IMR-90 (cell line): ENCODE results near the gene TSSC4. TPM values are rescaled to one million over a fixed set of nuclear protein-coding genes. Genes with fewer than 3 reads are reported as not detected.

Experiments
- ATAC-seq: fragments of 200-7000 bp; cut with Tn5 transposase; 2 replicates; pipeline ENCODE4 v1.9.1; 2020; ENCODE audit warnings: low read depth, mild to moderate bottlenecking, moderate library complexity
- BruUV-seq: library from RNA; stranded (reverse); fragments of 400-500 nt; replicated peaks from 2 replicates; lab custom pipeline; 2021; lab: Mats Ljungman, UMichigan
- CTCF ChIA-PET: fragments of 300-600 bp; formaldehyde crosslinking; extraction: SDS; loops from one replicate; lab custom pipeline; 2021; ENCODE audit warnings: antibody characterized with exemption; lab: Yijun Ruan, JAX
- POLR2A ChIA-PET: fragments of 300-600 bp; sonication (Branson Sonifier 250); formaldehyde crosslinking; loops from one replicate; lab custom pipeline; 2022; ENCODE audit warnings: antibody characterized with exemption; ENCODE audit not compliant: unreplicated experiment; lab: Charles Lee
- DNase-seq: peaks from one replicate; pipeline ENCODE4 v3.0.0; 2013
- H2AFZ ChIP-seq: replicated peaks from 2 replicates; pipeline ENCODE3; 2013; ENCODE audit warnings: low read length, mild to moderate bottlenecking; ENCODE audit not compliant: poor library complexity
- H2AK5ac ChIP-seq: 2 replicates; pipeline ENCODE4 v1.6.1; 2013; ENCODE audit warnings: low read depth, low read length, inconsistent platforms
- H2AK9ac ChIP-seq: replicated peaks from 2 replicates; pipeline ENCODE3; 2013; ENCODE audit warnings: mild to moderate bottlenecking, low read depth, low read length, moderate library complexity; ENCODE audit not compliant: poor library complexity
- H2BK120ac ChIP-seq: 2 replicates; pipeline ENCODE4 v1.6.1; 2013; ENCODE audit warnings: low read depth, low read length, inconsistent platforms
- H2BK15ac ChIP-seq: 3 replicates; pipeline ENCODE4 v1.6.1; 2013; ENCODE audit warnings: low read depth, low read length, inconsistent platforms
- H2BK20ac ChIP-seq: 2 replicates; pipeline ENCODE4 v1.6.1; 2013; ENCODE audit warnings: low read depth, mild to moderate bottlenecking, inconsistent platforms, low read length, moderate library complexity
- H2BK5ac ChIP-seq: 2 replicates; pipeline ENCODE4 v1.6.1; 2013; ENCODE audit warnings: mild to moderate bottlenecking, low read depth, low read length, inconsistent platforms; ENCODE audit not compliant: poor library complexity, severe bottlenecking
- H3K14ac ChIP-seq: replicated peaks from 2 replicates; pipeline ENCODE4 v1.6.1; 2013; ENCODE audit warnings: low read depth, low read length, inconsistent platforms
- H3K18ac ChIP-seq: 2 replicates; pipeline ENCODE4 v1.6.1; 2013; ENCODE audit warnings: low read depth, low read length, control low read depth
- H3K23ac ChIP-seq: 2 replicates; pipeline ENCODE4 v1.6.1; 2013; ENCODE audit warnings: low read depth, low read length, inconsistent platforms
- H3K27ac ChIP-seq: 2 replicates; pipeline ENCODE4 v1.5.1; 2013; ENCODE audit warnings: mild to moderate bottlenecking, control low read depth, low read length; ENCODE audit not compliant: insufficient read depth
- H3K27me3 ChIP-seq: 2 replicates; pipeline ENCODE4 v1.6.1; 2013; ENCODE audit warnings: low read length; ENCODE audit not compliant: control insufficient read depth, insufficient read depth
- H3K36me3 ChIP-seq: 2 replicates; pipeline ENCODE4 v1.6.1; 2013; ENCODE audit warnings: low read length, mixed read lengths; ENCODE audit not compliant: control insufficient read depth, insufficient read depth
- H3K4ac ChIP-seq: 2 replicates; pipeline ENCODE4 v1.6.1; 2013; ENCODE audit warnings: low read depth, low read length, inconsistent platforms
- H3K4me1 ChIP-seq: 2 replicates; pipeline ENCODE4 v1.6.1; 2013; ENCODE audit warnings: low read length, mixed read lengths; ENCODE audit not compliant: control insufficient read depth, insufficient read depth
- H3K4me2 ChIP-seq: 2 replicates; pipeline ENCODE4 v1.6.1; 2013; ENCODE audit warnings: low read depth, mild to moderate bottlenecking, control low read depth, low read length, moderate library complexity
- H3K4me3 ChIP-seq: 2 replicates; pipeline ENCODE4 v1.5.1; 2013; ENCODE audit warnings: low read depth, mild to moderate bottlenecking, control low read depth, low read length, moderate library complexity; ENCODE audit not compliant: insufficient read depth
- H3K56ac ChIP-seq: 2 replicates; pipeline ENCODE4 v1.6.1; 2013; ENCODE audit warnings: low read length, inconsistent platforms; ENCODE audit not compliant: insufficient read depth; ENCODE audit errors: extremely low read depth
- H3K79me1 ChIP-seq, 2 experiments: 2 replicates each; pipeline ENCODE4 v1.6.1; 2013; ENCODE audit warnings: low read length in 2 of 2, inconsistent platforms in 1 of 2, low read depth in 1 of 2
- H3K9ac ChIP-seq: 2 replicates; pipeline ENCODE4 v1.6.1; 2013; ENCODE audit warnings: low read depth, low read length, control low read depth
- H3K9me1 ChIP-seq: 2 replicates; pipeline ENCODE4 v1.6.1; 2013; ENCODE audit warnings: low read length, inconsistent platforms; ENCODE audit not compliant: insufficient read depth
- H3K9me3 ChIP-seq: 2 replicates; pipeline ENCODE4 v1.6.1; 2013; ENCODE audit warnings: low read length; ENCODE audit not compliant: control insufficient read depth, insufficient read depth
- H4K20me1 ChIP-seq: 2 replicates; pipeline ENCODE4 v1.6.1; 2013; ENCODE audit warnings: low read length, inconsistent platforms; ENCODE audit not compliant: insufficient read depth
- H4K5ac ChIP-seq: 2 replicates; pipeline ENCODE4 v1.6.1; 2013; ENCODE audit warnings: mild to moderate bottlenecking, low read depth, low read length, control low read depth
- H4K8ac ChIP-seq, 2 experiments: 2 replicates each; pipeline ENCODE4 v1.6.1; 2013; ENCODE audit warnings: low read depth in 2 of 2, low read length in 2 of 2, control low read depth in 1 of 2, inconsistent platforms in 1 of 2
- H4K91ac ChIP-seq: 2 replicates; pipeline ENCODE4 v1.6.1; 2013; ENCODE audit warnings: low read depth, low read length, inconsistent platforms; ENCODE audit not compliant: insufficient read depth
- CEBPB ChIP-seq: IDR thresholded peaks from 2 replicates; pipeline ENCODE4 v1.6.1; 2012; ENCODE audit warnings: low read depth, low read length, improper control_type of control experiment
- CHD1 ChIP-seq: IDR thresholded peaks from 2 replicates; pipeline ENCODE4 v1.6.1; 2012; ENCODE audit warnings: low read depth, low read length, improper control_type of control experiment
- RAD21 ChIP-seq: IDR thresholded peaks from 2 replicates; pipeline ENCODE4 v1.6.1; 2012; ENCODE audit warnings: low read length, improper control_type of control experiment
- SMC3 ChIP-seq: fragments of 150-350 bp; IDR thresholded peaks from 2 replicates; pipeline ENCODE4 v1.6.1; 2016; ENCODE audit warnings: low read depth, mild to moderate bottlenecking, antibody characterized with exemption, low read length, moderate library complexity
- WGBS, 2 experiments: methylation state at CpG; one replicate each; pipeline versions ENCODE4 v1.1.5 to v1.1.7; 2013; ENCODE audit warnings: missing lambda C conversion rate in 2 of 2; ENCODE audit not compliant: insufficient read length in 1 of 2; ENCODE audit errors: extremely low coverage in 2 of 2; 5-methylcytosine and 5-hydroxymethylcytosine counted together
- dilution Hi-C: fragments of 300-500 bp; cut with HindIII; formaldehyde crosslinking; loops from one replicate; pipeline ENCODE4 v1.14.3; 2018; ENCODE audit warnings: low sequenced_read_pairs; ENCODE audit not compliant: unreplicated experiment
- in situ Hi-C: fragments of 300-500 bp; cut with MboI; formaldehyde crosslinking; loops from 3 replicates; pipeline ENCODE4 v1.14.3; 2019; ENCODE audit warnings: low sequenced_read_pairs, inconsistent platforms, mixed read lengths
- intact Hi-C: fragments of 100-400 bp; cut with micrococcal nuclease; formaldehyde crosslinking; loops from 2 replicates; pipeline ENCODE4 v1.10.0; 2022
- polyA plus RNA-seq, 3 experiments: library from polyadenylated mRNA; depleted of rRNA; stranded (reverse); fragments of >200 nt; gene quantifications; 2 replicates each; pipeline ENCODE4 v1.2.3, GENCODE V29; 2012; ENCODE audit warnings: low replicate concordance in 1 of 3
- total RNA-seq: library from RNA; depleted of rRNA; stranded (reverse); fragments of >200 nt; gene quantifications from 2 replicates; pipeline ENCODE4 v1.2.3, GENCODE V29; 2012
- TF ChIP-seq, protein P1 (sequence below): fragments of 150-350 bp; IDR thresholded peaks from 2 replicates; pipeline ENCODE4 v1.6.1; 2016; ENCODE audit warnings: low read depth, mild to moderate bottlenecking, low read length, moderate library complexity, borderline replicate concordance

TSSC4 gene
- total and polyA plus RNA-seq, 2 of the 4 experiments (the other 2 are of a cell fraction) = 34.9 to 40.0 TPM

DNA sequence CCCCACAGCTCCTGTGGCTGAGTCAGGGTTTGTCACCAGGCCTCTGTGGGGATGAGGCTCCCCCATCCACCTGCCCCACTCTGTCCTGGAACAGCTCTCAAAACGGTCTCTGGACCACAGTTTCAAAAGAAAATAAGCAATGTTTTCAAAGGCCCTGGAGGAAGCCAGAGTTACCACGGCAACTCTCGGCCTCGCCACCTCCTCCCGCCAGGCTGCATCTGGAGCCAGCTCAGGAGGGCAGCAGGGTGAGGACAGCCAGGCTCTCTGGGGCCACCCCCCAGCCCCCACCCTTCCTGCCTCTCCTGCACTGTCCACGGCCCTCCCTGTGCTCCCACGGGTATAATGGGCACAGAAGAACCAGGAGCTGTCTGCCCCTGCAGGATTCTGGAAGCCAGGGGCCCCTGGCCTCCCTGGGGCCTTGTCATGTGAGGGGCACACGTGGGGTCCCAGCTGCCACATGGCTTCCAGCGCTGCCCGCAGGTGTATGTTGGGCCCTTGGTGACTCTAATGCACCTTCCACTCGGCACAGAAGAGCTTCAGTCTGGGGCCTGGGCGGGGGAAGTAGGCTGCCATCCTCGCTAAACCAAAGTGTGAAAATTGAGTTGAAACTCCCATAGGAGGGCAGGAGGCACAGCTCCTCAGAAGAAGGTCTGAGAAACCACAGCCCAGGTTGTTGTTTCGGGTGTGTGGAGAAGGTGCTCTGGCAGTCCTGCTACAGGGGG lies 13.1 kb upstream of the TSSC4 start:
- no peak overlapping the region for H2BK5ac ChIP-seq
- 47% methylated on average over 12 of the region's 14 CpGs; no CpG with 5 or more reads in 1 of the 2 experiments for WGBS, 2 experiments
- H3K27me3 ChIP-seq = no peaks in the 10 kb centered on the region
- intact Hi-C loops = no loop called here
- peaks cover 24% of the 10 kb centered on the region for H3K36me3 ChIP-seq
- H3K4me3 ChIP-seq = no peak overlapping the region
- no peak overlapping the region for H2BK15ac ChIP-seq
- ChIA-PET CTCF (no interaction called here), POLR2A (interaction anchor here (1.4 kb wide), 1 partner anchor 10 kb away, joined by 7 read pairs; the partner anchor contains the start of gene CD81)
- dilution Hi-C loops = no loop called here
- in situ Hi-C loops = no loop called here
- peaks cover 52% of the 10 kb centered on the region for H3K4me1 ChIP-seq
- no peak overlapping the region for H3K4me2 ChIP-seq
- no peak overlapping the region for H2BK120ac ChIP-seq
- H2AFZ ChIP-seq = no peak overlapping the region
- H4K8ac ChIP-seq = no peak overlapping the region
- H3K79me1 ChIP-seq = peaks cover 12 to 80% of the 10 kb centered on the region in 2 experiments; a peak in 3 of 4 replicates
- BruUV-seq = no TSS peak
- H2BK20ac ChIP-seq = no peak overlapping the region
- H4K91ac ChIP-seq = no peak overlapping the region
- peak overlapping the region; percentile 6; the same call in 1 of the 2 replicates for H3K27ac ChIP-seq
- ATAC-seq = peak; percentile 31
- no peak overlapping the region for H3K9ac ChIP-seq
- no peak overlapping the region for H3K18ac ChIP-seq
- H4K20me1 ChIP-seq = peaks cover 95% of the 10 kb centered on the region
- peak overlapping the region; percentile 22 for H2AK9ac ChIP-seq
- peaks cover 4% of the 10 kb centered on the region; the same call in 1 of the 2 replicates for H3K9me1 ChIP-seq
- H4K5ac ChIP-seq = no peak overlapping the region
- no peak overlapping the region for H3K56ac ChIP-seq
- no peak for TF ChIP-seq RAD21
- TF ChIP-seq SMC3 = no peak
- TF ChIP-seq CEBPB = no peak
- no peak for TF ChIP-seq CHD1
- TF ChIP-seq, protein P1, sequence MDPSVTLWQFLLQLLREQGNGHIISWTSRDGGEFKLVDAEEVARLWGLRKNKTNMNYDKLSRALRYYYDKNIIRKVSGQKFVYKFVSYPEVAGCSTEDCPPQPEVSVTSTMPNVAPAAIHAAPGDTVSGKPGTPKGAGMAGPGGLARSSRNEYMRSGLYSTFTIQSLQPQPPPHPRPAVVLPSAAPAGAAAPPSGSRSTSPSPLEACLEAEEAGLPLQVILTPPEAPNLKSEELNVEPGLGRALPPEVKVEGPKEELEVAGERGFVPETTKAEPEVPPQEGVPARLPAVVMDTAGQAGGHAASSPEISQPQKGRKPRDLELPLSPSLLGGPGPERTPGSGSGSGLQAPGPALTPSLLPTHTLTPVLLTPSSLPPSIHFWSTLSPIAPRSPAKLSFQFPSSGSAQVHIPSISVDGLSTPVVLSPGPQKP = no peak
- no peaks in the 10 kb centered on the region for H3K9me3 ChIP-seq
- H3K14ac ChIP-seq = no peak overlapping the region
- H3K23ac ChIP-seq = no peak overlapping the region
- no peak overlapping the region for H3K4ac ChIP-seq
- H2AK5ac ChIP-seq = no peak overlapping the region
- peak; percentile 52 for DNase-seq
